ENCODE measurements around the gene CMC4.
A peak's percentile ranks its signal among the peaks of the same experiment; 100 is the strongest.

- TF ChIP-seq POLR2AphosphoS5 (IDR thresholded peaks at IDR 0.05) (peak in 1 of 3 donors; percentile 27), CTCF (IDR thresholded peaks at IDR 0.05) (no peak), POLR2A (IDR thresholded peaks at IDR 0.05) (peak in 1 of 2 donors; percentile 68), EP300 (IDR thresholded peaks at IDR 0.05) (no peak)
Measured at GRCh38 chrX:155070975-155071693, at the start of gene CMC4, which contains the start of the genes BRCC3 and MTCP1.

Data from suprapubic skin (tissue), 4 donors.